Measurements from ENCODE around the gene GHSR. TPM values are rescaled to one million over a fixed set of nuclear protein-coding genes. Genes with fewer than 3 reads are reported as not detected.

The GHSR gene
- total RNA-seq, 1 donor: not detected

GRCh38 chr3:172442606-172443005 lies 5.7 kb downstream of the GHSR start:
- no peak for DNase-seq (ENCODE audit: low read depth)
- no peak overlapping the region for H3K4me3 ChIP-seq (ENCODE audit: low read depth, low read length)
- TF ChIP-seq CTCF (IDR thresholded peaks at IDR 0.05; ENCODE audit: insufficient read depth, low read length): no peak

GRCh38 chr3:172441581-172441980 lies 6.7 kb downstream of the GHSR start:
- TF ChIP-seq CTCF (IDR thresholded peaks at IDR 0.05; ENCODE audit: insufficient read depth, low read length): no peak
- no peak overlapping the region for H3K4me3 ChIP-seq (ENCODE audit: low read depth, low read length)
- no peak for DNase-seq (ENCODE audit: low read depth)

DNA sequence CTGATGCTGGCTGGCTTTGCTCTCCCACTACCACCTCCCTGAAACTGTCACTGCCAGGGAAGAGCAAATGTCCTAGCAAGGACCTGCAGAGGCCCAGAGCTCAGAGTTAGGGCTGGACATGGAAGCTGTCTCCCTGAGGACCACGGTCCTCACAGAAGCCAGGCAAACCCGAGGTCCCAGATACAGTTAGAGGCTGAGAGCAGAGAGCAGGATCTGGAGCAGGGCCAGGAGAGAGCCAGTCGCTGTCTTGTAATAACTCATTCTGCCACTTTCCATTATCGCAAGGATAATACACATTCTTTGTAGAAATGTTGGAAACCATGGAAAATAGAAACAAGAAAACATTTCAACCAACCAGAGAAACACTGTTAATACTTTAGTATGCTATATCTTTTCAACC lies 10.1 kb downstream of the GHSR start:
- H3K4me3 ChIP-seq (ENCODE audit: low read depth, low read length): no peak overlapping the region
- TF ChIP-seq CTCF (IDR thresholded peaks at IDR 0.05; ENCODE audit: insufficient read depth, low read length): no peak
- DNase-seq (ENCODE audit: low read depth): no peak

GRCh38 chr3:172437713-172438112 lies 10.5 kb downstream of the GHSR start:
- no peak for TF ChIP-seq CTCF (IDR thresholded peaks at IDR 0.05; ENCODE audit: insufficient read depth, low read length)
- no peak overlapping the region for H3K4me3 ChIP-seq (ENCODE audit: low read depth, low read length)
- DNase-seq (ENCODE audit: low read depth): no peak

GRCh38 chr3:172415323-172415722 lies 32.9 kb downstream of the GHSR start:
- no peak for DNase-seq (ENCODE audit: low read depth)
- no peak overlapping the region for H3K4me3 ChIP-seq (ENCODE audit: low read depth, low read length)
- TF ChIP-seq CTCF (IDR thresholded peaks at IDR 0.05; ENCODE audit: insufficient read depth, low read length): no peak

- DNase-seq (ENCODE audit: low read depth): no peak
Measured at GRCh38 chr3:172411478-172411947, 36.7 kb downstream of the GHSR start.

More at GRCh38 chr3:172411478-172411947, 36.7 kb downstream of the GHSR start:
- no peak for TF ChIP-seq CTCF (IDR thresholded peaks at IDR 0.05; ENCODE audit: insufficient read depth, low read length)
- no peak overlapping the region for H3K4me3 ChIP-seq (ENCODE audit: low read depth, low read length)
